A549 (cell line): ENCODE data around the gene CLIP1. TPM values are rescaled to one million over a fixed set of nuclear protein-coding genes. Genes with fewer than 3 reads are reported as not detected.
A peak's percentile ranks its signal among the peaks of the same experiment; 100 is the strongest.

Experiments
- ATAC-seq, 2 experiments: fragments of 200-7000 bp in 1 of 2; fragments of >200 bp in 1 of 2; cut with Nextera tagmentation in 1 of 2; cut with Tn5 transposase in 1 of 2; 3 replicates each; pipeline versions ENCODE4 v1.8.0 to v1.9.1; 2018 to 2020; ENCODE audit warnings: mild to moderate bottlenecking in 1 of 2, moderate library complexity in 1 of 2
- CTCF ChIA-PET: fragments of 300-600 bp; sonication (Branson Sonifier 250); formaldehyde crosslinking; extraction: SDS; loops from one replicate; lab custom pipeline; 2021; ENCODE audit warnings: antibody characterized with exemption, inconsistent platforms; lab: Yijun Ruan, JAX
- POLR2A ChIA-PET: fragments of 350-600 bp; formaldehyde crosslinking; extraction: SDS; loops from one replicate; lab custom pipeline; 2021; ENCODE audit warnings: antibody characterized with exemption, inconsistent platforms; lab: Yijun Ruan, JAX
- DNase-seq, 2 experiments: peaks; one replicate each; pipeline versions ENCODE4 v3.0.0 to v3.0.0-alpha.2; 2011 to 2016; ENCODE audit warnings: low read depth in 1 of 2, low spot score in 1 of 2
- FAIRE-seq: peaks from 2 replicates; lab custom pipeline; 2011; peaks lifted over from hg19 to GRCh38; lab: Jason Lieb, UNC
- H3K27ac ChIP-seq, 2 experiments: fragments of >200 bp; sonication (Bioruptor Twin); formaldehyde crosslinking; 3 replicates each; pipeline ENCODE4 v1.5.1; 2016 to 2017
- H3K4me1 ChIP-seq: fragments of >200 bp; sonication (Bioruptor Twin); formaldehyde crosslinking; 3 replicates; pipeline ENCODE4 v1.6.1; 2016
- H3K4me2 ChIP-seq: fragments of >200 bp; sonication (Bioruptor Twin); formaldehyde crosslinking; 3 replicates; pipeline ENCODE4 v1.6.1; 2016
- H3K4me3 ChIP-seq: fragments of >200 bp; sonication (Bioruptor Twin); formaldehyde crosslinking; 3 replicates; pipeline ENCODE4 v1.5.1; 2016
- H3K9me3 ChIP-seq: fragments of >200 bp; sonication (Bioruptor Twin); formaldehyde crosslinking; 3 replicates; pipeline ENCODE4 v1.6.1; 2016
- ATOH8 ChIP-seq: fragments of 250-450 bp; sonication (Bioruptor Pico); IDR thresholded peaks from 2 replicates; pipeline ENCODE4 v1.5.0; 2020; ENCODE audit warnings: low read depth, mild to moderate bottlenecking, moderate library complexity
- BCL3 ChIP-seq: fragments of >200 bp; sonication (Bioruptor Twin); formaldehyde crosslinking; IDR thresholded peaks from 3 replicates; pipeline ENCODE4 v1.6.1; 2016
- CBX8 ChIP-seq: fragments of 200-600 bp; sonication (generic); IDR thresholded peaks from 2 replicates; pipeline ENCODE4 v1.6.1; 2016
- CHD2 ChIP-seq: fragments of 150-350 bp; IDR thresholded peaks from 2 replicates; pipeline ENCODE4 v1.6.1; 2014; ENCODE audit warnings: low read length; ENCODE audit not compliant: partially characterized antibody
- CHD4 ChIP-seq: fragments of 200-600 bp; sonication (generic); IDR thresholded peaks from 2 replicates; pipeline ENCODE4 v1.6.1; 2016; ENCODE audit warnings: antibody characterized with exemption, mild to moderate bottlenecking, borderline replicate concordance
- E2F6 ChIP-seq: IDR thresholded peaks from 2 replicates; pipeline ENCODE4 v1.6.1; 2012; ENCODE audit warnings: low read depth, borderline replicate concordance
- EP300 ChIP-seq, 2 experiments: fragments of >200 bp; sonication (Bioruptor Twin); formaldehyde crosslinking; IDR thresholded peaks; 2 replicates in 1 of 2; 3 replicates in 1 of 2; pipeline ENCODE4 v1.6.1; 2016 to 2017
- FOSL2 ChIP-seq, 2 experiments: fragments of 450-650 bp in 1 of 2; fragments of >200 bp in 1 of 2; sonication (Bioruptor Twin) in 1 of 2; formaldehyde crosslinking; IDR thresholded peaks; 2 replicates each; pipeline versions ENCODE4 v1.5.0 to v1.6.1; 2016 to 2020; ENCODE audit warnings: mild to moderate bottlenecking in 1 of 2, moderate library complexity in 1 of 2
- FOXS1 ChIP-seq: fragments of 250-450 bp; sonication (Bioruptor Pico); IDR thresholded peaks from 2 replicates; pipeline ENCODE4 v1.5.0; 2020; ENCODE audit warnings: mild to moderate bottlenecking, moderate library complexity
- HEYL ChIP-seq: fragments of 250-450 bp; sonication (Bioruptor Pico); IDR thresholded peaks from 2 replicates; pipeline ENCODE4 v1.8.0; 2021; ENCODE audit warnings: mild to moderate bottlenecking, moderate library complexity
- HMGXB4 ChIP-seq: fragments of 250-450 bp; sonication (Bioruptor Pico); IDR thresholded peaks from 2 replicates; pipeline ENCODE4 v1.5.0; 2021; ENCODE audit warnings: mild to moderate bottlenecking, moderate library complexity, borderline replicate concordance
- HOXA7 ChIP-seq: fragments of 250-450 bp; sonication (Bioruptor Pico); IDR thresholded peaks from 2 replicates; pipeline ENCODE4 v1.5.0; 2020; ENCODE audit warnings: mild to moderate bottlenecking, moderate library complexity
- HOXB5 ChIP-seq: fragments of 250-450 bp; sonication (Bioruptor Pico); IDR thresholded peaks from 2 replicates; pipeline ENCODE4 v1.5.0; 2020; ENCODE audit warnings: mild to moderate bottlenecking, moderate library complexity
- KDM5A ChIP-seq: fragments of 200-600 bp; sonication (generic); IDR thresholded peaks from 2 replicates; pipeline ENCODE4 v1.6.1; 2016; ENCODE audit warnings: antibody characterized with exemption, mild to moderate bottlenecking
- RARB ChIP-seq: fragments of 250-450 bp; sonication (Bioruptor Pico); IDR thresholded peaks from 2 replicates; pipeline ENCODE4 v1.8.0; 2021; ENCODE audit warnings: mild to moderate bottlenecking, moderate library complexity
- TFCP2L1 ChIP-seq: fragments of 250-450 bp; sonication (Bioruptor Pico); IDR thresholded peaks from 2 replicates; pipeline ENCODE4 v1.5.0; 2021; ENCODE audit warnings: mild to moderate bottlenecking
- TP53 ChIP-seq: fragments of 250-450 bp; sonication (Bioruptor Pico); IDR thresholded peaks from 2 replicates; pipeline ENCODE4 v1.5.0; 2021; ENCODE audit warnings: mild to moderate bottlenecking, moderate library complexity
- ZC3H11A ChIP-seq: fragments of 450-650 bp; IDR thresholded peaks from 2 replicates; pipeline ENCODE4 v1.6.1; 2014; ENCODE audit warnings: antibody characterized with exemption, mild to moderate bottlenecking
- ZFP36 ChIP-seq: fragments of 450-650 bp; IDR thresholded peaks from 2 replicates; pipeline ENCODE4 v1.6.1; 2014; ENCODE audit warnings: borderline replicate concordance; ENCODE audit not compliant: partially characterized antibody
- WGBS: methylation state at CpG from one replicate; pipeline ENCODE4 v1.1.6; 2017; ENCODE audit errors: missing lambda C conversion rate; 5-methylcytosine and 5-hydroxymethylcytosine counted together
- polyA plus RNA-seq, 4 experiments: library from polyadenylated mRNA; depleted of rRNA in 3 of 4; stranded (reverse); fragments of >200 nt; fragmentation: RNase III in 1 of 4; extraction: RNeasy Plus Mini Kit Qiagen cat#74134 plus additional on column Dnase treatment in 1 of 4; gene quantifications; 2 replicates in 3 of 4; 3 replicates in 1 of 4; pipeline ENCODE4 v1.2.3, GENCODE V29; 2011 to 2017
- TF ChIP-seq, protein P1 (sequence below): IDR thresholded peaks from 2 replicates; pipeline ENCODE4 v1.6.1; 2012

The CLIP1 gene
- polyA plus RNA-seq, 2 of the 4 experiments (the other 2 are of a cell fraction), result 43.0 to 133 TPM

DNA sequence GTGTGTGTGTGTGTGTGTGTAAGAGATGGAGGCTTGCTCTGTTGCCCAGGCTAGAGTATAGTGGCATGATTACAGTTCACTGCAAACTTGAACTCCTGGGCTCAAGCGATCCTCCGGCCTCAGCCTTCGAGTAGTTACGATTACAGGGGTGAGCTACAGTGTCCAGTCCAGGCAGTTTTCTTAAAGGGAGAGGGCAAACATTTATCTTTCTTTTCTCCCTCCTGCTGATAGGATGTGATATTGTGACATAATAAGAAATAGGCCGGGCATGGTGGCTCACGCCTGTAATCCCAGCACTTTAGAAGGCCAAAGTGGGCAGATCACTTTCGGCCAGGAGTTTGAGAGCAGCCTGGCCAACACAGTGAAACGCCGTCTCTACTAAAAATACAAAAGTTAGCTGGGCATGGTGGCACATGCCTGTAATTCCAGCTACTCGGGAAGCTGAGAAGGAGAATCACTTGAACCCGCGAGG is 31.8 kb upstream of the CLIP1 start:
- POLR2A ChIA-PET, result no interaction called here
- Histone ChIP-seq H3K9me3 (no peaks in the 10 kb centered on the region), H3K4me3 (no peak overlapping the region)
- TF ChIP-seq E2F6 (no peak), ATOH8 (CRISPR knock-in tag) (no peak), CHD2 (no peak), ZFP36 (no peak), BCL3 (no peak), KDM5A (no peak), FOXS1 (CRISPR knock-in tag) (no peak), CHD4 (no peak), TFCP2L1 (CRISPR knock-in tag) (no peak), ZC3H11A (no peak), HMGXB4 (CRISPR knock-in tag) (no peak), HOXA7 (CRISPR knock-in tag) (no peak), HEYL (CRISPR knock-in tag) (no peak)
- TF ChIP-seq, protein P1, sequence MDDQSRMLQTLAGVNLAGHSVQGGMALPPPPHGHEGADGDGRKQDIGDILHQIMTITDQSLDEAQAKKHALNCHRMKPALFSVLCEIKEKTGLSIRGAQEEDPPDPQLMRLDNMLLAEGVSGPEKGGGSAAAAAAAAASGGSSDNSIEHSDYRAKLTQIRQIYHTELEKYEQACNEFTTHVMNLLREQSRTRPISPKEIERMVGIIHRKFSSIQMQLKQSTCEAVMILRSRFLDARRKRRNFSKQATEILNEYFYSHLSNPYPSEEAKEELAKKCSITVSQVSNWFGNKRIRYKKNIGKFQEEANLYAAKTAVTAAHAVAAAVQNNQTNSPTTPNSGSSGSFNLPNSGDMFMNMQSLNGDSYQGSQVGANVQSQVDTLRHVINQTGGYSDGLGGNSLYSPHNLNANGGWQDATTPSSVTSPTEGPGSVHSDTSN, result no peak
- TF ChIP-seq, all 56 proteins: peak for 0
- peak overlapping the region; percentile 10 to 58; a peak in 3 of 6 replicates for H3K27ac ChIP-seq
- DNase-seq, result no peak
- WGBS, result 85% methylated on average over 12 of the region's 12 CpGs
- CTCF ChIA-PET, result interaction anchor here (1.3 kb wide), 1 partner anchor 17 kb away, joined by 8 read pairs; no protein-coding TSS in a partner anchor
- no peak for FAIRE-seq
- peaks cover 24% of the 10 kb centered on the region; the same call in 2 of the 3 replicates for H3K4me1 ChIP-seq
- ATAC-seq, result peak; percentile 12 to 30; a peak in 2 of 6 replicates
- H3K4me2 ChIP-seq, result no peak overlapping the region

DNA sequence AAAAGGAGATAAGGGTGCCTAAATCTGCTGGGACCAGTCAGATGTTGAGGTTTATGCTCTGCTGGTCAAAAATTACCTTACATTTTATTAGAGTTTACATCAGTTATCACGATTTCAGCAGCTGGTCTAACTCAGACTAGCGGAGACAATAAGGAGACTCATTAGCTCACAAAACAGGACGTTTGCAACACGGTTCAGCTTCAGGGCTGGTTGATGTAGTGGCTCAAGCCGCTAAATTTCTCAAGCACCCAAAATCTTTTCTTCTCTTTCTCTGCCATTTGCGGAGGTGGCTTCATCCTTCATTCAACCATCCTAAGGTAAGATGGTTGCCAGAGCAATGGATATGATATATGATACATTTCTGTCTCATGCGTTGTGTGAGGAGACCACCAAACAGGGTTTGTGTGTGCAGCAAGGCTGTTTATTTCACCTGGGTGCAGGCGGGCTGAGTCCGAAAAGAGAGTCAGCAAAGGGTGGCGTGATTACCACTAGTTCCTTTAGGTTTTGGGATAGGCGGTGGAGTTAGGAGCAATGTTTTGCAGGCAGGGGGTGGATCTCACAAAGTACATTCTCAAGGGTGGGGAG is 30.3 kb upstream of the CLIP1 start:
- no peak for TF ChIP-seq CBX8
- TF ChIP-seq EP300 (IDR thresholded peaks at IDR 0.05), result no peak
- TF ChIP-seq TP53 (CRISPR knock-in tag), result no peak
- TF ChIP-seq HOXB5 (CRISPR knock-in tag), result no peak
- no peak for TF ChIP-seq TFCP2L1 (CRISPR knock-in tag)
- no peak for TF ChIP-seq RARB (CRISPR knock-in tag)
- TF ChIP-seq FOSL2 (IDR thresholded peaks at IDR 0.05), result no peak
- TF ChIP-seq FOSL2 (CRISPR knock-in tag; IDR thresholded peaks at IDR 0.05), result no peak
- TF ChIP-seq HOXA7 (CRISPR knock-in tag), result no peak
- no peak for TF ChIP-seq CHD4
- no peak for TF ChIP-seq HEYL (CRISPR knock-in tag)
- FAIRE-seq (no peak), ATAC-seq (no peak), DNase-seq (no peak)
- ChIA-PET CTCF (interaction anchor here (1.5 kb wide), 1 partner anchor 97 kb away, joined by 4 read pairs; no protein-coding TSS in a partner anchor), POLR2A (interaction anchor here (1.1 kb wide), 1 partner anchor 29 kb away, joined by 5 read pairs; no protein-coding TSS in a partner anchor)
- no peaks in the 10 kb centered on the region for H3K9me3 ChIP-seq
- 85% methylated on average over 11 of the region's 11 CpGs for WGBS
- H3K27ac ChIP-seq, result no peak overlapping the region
- H3K4me1 ChIP-seq, result peaks cover 19% of the 10 kb centered on the region; the same call in 2 of the 3 replicates
- no peak overlapping the region for H3K4me2 ChIP-seq
- H3K4me3 ChIP-seq, result no peak overlapping the region
